HFFc6 (cell line): ENCODE results near the gene MAP3K20. TPM values are rescaled to one million over a fixed set of nuclear protein-coding genes. Genes with fewer than 3 reads are reported as not detected.

Source experiments
- DNase-seq: peaks from one replicate; pipeline ENCODE4 v3.0.0-alpha.2; 2018
- H3K27ac Mint-ChIP-seq: 2 replicates; pipeline ENCODE4 v1.8.0; 2020; ENCODE audit warnings: mild to moderate bottlenecking, mixed read lengths
- H3K27me3 Mint-ChIP-seq: 2 replicates; pipeline ENCODE4 v1.8.0; 2021; ENCODE audit warnings: mild to moderate bottlenecking, moderate library complexity, mixed read lengths; ENCODE audit not compliant: insufficient read depth
- H3K36me3 Mint-ChIP-seq: 2 replicates; pipeline ENCODE4 v1.8.0; 2021; ENCODE audit warnings: low read depth, mixed read lengths
- H3K4me1 Mint-ChIP-seq: 2 replicates; pipeline ENCODE4 v1.8.0; 2020; ENCODE audit warnings: low read depth, mixed read lengths
- H3K4me3 Mint-ChIP-seq: 2 replicates; pipeline ENCODE4 v1.8.0; 2020; ENCODE audit warnings: mild to moderate bottlenecking, moderate library complexity, mixed read lengths
- H3K9me3 Mint-ChIP-seq: 2 replicates; pipeline ENCODE4 v1.8.0; 2020; ENCODE audit warnings: mild to moderate bottlenecking, mixed read lengths
- total RNA-seq, 6 experiments: library from RNA; stranded (reverse); fragmentation: NEBNext Ultra II Directional; extraction: Animal tissue kit (Norgen Biotek cat#: 25700); gene quantifications; 2 replicates in 1 of 6; 3 replicates in 5 of 6; pipeline ENCODE4 v1.2.3, GENCODE V29; 2021
- TF ChIP-seq, protein P1 (sequence below): fragments of 200-600 bp; sonication (generic); IDR thresholded peaks from 2 replicates; pipeline ENCODE4 v1.5.0; 2021; ENCODE audit warnings: antibody characterized with exemption, mild to moderate bottlenecking

The MAP3K20 gene
- total RNA-seq, 6 experiments from 2014 or later: 126 to 150 (median 134) TPM

DNA sequence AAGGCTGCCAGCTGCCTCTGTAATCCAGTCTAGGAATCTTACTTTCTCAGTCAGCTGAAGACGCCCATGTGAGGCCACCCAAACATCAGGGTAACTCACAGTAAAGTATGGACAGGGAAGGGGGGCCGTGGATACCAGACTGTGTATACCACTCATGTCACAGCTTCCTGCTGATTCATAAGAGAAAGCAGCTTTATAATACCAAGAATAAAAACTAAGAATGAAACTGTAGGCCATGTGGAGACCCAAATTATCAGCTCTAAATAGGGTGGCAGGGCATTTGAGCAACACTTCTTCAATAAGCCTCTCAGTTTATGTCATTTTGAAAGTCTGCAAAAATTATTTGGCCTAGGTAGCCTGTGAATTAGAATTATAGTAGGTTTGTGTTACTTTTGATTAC lies 164.0 kb downstream of the MAP3K20 start:
- H3K4me1 Mint-ChIP-seq: no peaks in the 10 kb centered on the region
- TF ChIP-seq, protein P1, sequence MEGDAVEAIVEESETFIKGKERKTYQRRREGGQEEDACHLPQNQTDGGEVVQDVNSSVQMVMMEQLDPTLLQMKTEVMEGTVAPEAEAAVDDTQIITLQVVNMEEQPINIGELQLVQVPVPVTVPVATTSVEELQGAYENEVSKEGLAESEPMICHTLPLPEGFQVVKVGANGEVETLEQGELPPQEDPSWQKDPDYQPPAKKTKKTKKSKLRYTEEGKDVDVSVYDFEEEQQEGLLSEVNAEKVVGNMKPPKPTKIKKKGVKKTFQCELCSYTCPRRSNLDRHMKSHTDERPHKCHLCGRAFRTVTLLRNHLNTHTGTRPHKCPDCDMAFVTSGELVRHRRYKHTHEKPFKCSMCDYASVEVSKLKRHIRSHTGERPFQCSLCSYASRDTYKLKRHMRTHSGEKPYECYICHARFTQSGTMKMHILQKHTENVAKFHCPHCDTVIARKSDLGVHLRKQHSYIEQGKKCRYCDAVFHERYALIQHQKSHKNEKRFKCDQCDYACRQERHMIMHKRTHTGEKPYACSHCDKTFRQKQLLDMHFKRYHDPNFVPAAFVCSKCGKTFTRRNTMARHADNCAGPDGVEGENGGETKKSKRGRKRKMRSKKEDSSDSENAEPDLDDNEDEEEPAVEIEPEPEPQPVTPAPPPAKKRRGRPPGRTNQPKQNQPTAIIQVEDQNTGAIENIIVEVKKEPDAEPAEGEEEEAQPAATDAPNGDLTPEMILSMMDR: no peak

DNA sequence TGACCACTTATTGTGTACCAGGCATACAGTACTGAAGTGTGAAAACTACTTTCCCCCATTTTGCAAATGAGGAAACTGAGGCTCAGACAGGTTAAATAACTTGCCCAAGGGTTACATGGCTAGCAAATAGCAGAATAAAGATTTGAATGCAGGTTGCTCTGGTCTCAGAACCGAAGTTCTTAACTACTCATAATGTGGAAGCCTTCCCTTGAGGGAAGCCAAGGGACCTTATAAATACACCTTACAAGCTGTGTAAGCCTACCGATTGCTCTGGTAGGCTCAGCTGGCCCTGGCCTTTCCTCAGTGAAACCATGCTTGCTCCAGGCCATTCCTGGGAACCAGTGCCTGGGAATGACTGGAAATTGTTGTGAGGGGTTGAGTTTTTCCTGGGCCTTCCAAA lies 164.4 kb downstream of the MAP3K20 start:
- Mint-ChIP-seq H3K36me3 (peaks cover 10% of the 10 kb centered on the region; the same call in 1 of the 2 replicates), H3K27ac (no peak overlapping the region)

More for the DNA sequence above, 164.0 kb downstream of the MAP3K20 start:
- DNase-seq: no peak
- Mint-ChIP-seq H3K27me3 (peaks cover 4% of the 10 kb centered on the region; the same call in 1 of the 2 replicates), H3K9me3 (no peaks in the 10 kb centered on the region), H3K27ac (no peak overlapping the region), H3K36me3 (peaks cover 11% of the 10 kb centered on the region; the same call in 1 of the 2 replicates), H3K4me3 (no peak overlapping the region)

DNA sequence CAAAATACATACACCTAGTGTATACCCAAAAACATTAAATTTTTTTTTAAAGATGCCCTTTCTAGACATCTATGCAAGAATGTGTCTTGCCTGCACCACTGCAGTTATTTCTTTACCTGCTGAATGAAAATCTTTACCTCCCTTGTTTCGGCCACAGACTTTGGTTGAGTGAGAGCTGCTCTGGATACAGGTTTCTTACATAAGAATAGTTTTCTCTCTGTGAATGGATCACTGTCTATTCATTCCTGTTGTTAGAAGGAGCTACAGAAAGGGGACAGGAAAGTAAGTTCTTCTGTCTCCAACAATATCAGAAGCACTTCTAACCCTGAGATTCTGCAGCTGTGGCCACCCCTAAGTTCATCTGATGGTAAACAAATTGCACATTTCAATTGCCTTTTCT lies 166.0 kb downstream of the MAP3K20 start:
- TF ChIP-seq, protein P1: no peak
- Mint-ChIP-seq H3K36me3 (peaks cover 10% of the 10 kb centered on the region), H3K9me3 (no peaks in the 10 kb centered on the region), H3K27me3 (peaks cover 4% of the 10 kb centered on the region; the same call in 1 of the 2 replicates), H3K4me1 (no peaks in the 10 kb centered on the region), H3K27ac (no peak overlapping the region), H3K4me3 (no peak overlapping the region)
- no peak for DNase-seq

More for the DNA sequence above, 164.4 kb downstream of the MAP3K20 start:
- Mint-ChIP-seq H3K9me3 (no peaks in the 10 kb centered on the region), H3K4me3 (no peak overlapping the region), H3K27me3 (peaks cover 4% of the 10 kb centered on the region; the same call in 1 of the 2 replicates), H3K4me1 (no peaks in the 10 kb centered on the region)
- DNase-seq: no peak
- TF ChIP-seq, protein P1: no peak

- Mint-ChIP-seq H3K27me3 (peaks cover 4% of the 10 kb centered on the region; the same call in 1 of the 2 replicates), H3K27ac (no peak overlapping the region), H3K9me3 (no peaks in the 10 kb centered on the region), H3K4me1 (no peaks in the 10 kb centered on the region), H3K36me3 (peaks cover 6% of the 10 kb centered on the region), H3K4me3 (no peak overlapping the region)
- TF ChIP-seq, protein P1: no peak
- no peak for DNase-seq
Measured at GRCh38 chr2:173247156-173247555, 171.5 kb downstream of the MAP3K20 start.

- Mint-ChIP-seq H3K9me3 (no peaks in the 10 kb centered on the region), H3K4me3 (no peak overlapping the region), H3K27me3 (peaks cover 4% of the 10 kb centered on the region; the same call in 1 of the 2 replicates), H3K4me1 (no peaks in the 10 kb centered on the region), H3K36me3 (peaks cover 7% of the 10 kb centered on the region), H3K27ac (no peak overlapping the region)
- TF ChIP-seq, protein P1: no peak
- DNase-seq: no peak
Measured at GRCh38 chr2:173248381-173248780, 172.7 kb downstream of the MAP3K20 start.
